GM20000 (cell line): Measurements from ENCODE around the gene GDF10.

ENCODE experiments used
- DNase-seq: peaks from one replicate; pipeline ENCODE4 v3.0.0; 2012; ENCODE audit warnings: low spot score
- TF ChIP-seq, protein P1 (sequence below): IDR thresholded peaks from 2 replicates; pipeline ENCODE4 v1.5.1; 2012; ENCODE audit warnings: mild to moderate bottlenecking, control low read depth; ENCODE audit errors: extremely low read depth, missing control alignments

The GDF10 gene

DNA sequence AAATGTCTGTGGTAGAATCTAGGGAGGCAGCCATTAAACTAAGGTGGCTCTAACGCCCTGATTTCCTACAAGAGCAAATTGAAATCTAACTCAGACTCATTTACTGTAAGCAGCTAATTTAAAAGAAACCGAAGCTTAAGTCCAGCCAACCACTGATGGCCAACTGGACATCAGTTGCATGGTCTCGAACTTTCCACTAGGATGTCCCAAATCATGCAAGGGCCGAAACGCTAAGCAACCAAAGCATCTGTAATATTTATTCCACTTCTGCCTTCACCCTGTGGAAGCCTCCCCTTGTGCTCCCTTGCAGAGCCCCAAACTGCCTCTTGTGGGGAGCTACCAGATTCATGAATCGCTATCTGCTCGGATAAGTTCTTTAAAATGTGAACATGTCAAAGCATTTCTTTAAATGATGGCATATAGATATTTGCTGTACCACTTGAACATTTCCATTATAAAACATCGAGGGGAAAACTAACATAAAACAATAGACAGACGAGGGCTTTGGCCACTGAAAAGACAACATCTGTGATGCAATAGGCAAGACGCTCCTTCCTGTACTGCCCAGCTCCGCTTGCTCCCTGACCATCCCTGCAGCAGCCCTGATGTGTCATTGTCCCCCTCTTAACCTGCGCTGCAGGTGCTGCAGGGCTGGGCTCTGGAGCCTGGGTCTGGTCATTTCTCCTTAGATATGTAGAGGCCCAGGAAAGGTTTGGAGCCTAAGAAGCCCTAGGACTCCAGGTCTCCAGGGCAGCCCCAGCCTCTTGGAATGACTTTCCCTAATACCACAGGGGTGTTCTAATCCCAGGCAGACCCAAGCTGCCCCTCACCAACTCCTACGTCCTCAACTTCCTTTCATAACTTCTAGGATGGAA lies 45.2 kb downstream of the GDF10 start:
- TF ChIP-seq, protein P1, sequence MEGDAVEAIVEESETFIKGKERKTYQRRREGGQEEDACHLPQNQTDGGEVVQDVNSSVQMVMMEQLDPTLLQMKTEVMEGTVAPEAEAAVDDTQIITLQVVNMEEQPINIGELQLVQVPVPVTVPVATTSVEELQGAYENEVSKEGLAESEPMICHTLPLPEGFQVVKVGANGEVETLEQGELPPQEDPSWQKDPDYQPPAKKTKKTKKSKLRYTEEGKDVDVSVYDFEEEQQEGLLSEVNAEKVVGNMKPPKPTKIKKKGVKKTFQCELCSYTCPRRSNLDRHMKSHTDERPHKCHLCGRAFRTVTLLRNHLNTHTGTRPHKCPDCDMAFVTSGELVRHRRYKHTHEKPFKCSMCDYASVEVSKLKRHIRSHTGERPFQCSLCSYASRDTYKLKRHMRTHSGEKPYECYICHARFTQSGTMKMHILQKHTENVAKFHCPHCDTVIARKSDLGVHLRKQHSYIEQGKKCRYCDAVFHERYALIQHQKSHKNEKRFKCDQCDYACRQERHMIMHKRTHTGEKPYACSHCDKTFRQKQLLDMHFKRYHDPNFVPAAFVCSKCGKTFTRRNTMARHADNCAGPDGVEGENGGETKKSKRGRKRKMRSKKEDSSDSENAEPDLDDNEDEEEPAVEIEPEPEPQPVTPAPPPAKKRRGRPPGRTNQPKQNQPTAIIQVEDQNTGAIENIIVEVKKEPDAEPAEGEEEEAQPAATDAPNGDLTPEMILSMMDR = no peak

DNA sequence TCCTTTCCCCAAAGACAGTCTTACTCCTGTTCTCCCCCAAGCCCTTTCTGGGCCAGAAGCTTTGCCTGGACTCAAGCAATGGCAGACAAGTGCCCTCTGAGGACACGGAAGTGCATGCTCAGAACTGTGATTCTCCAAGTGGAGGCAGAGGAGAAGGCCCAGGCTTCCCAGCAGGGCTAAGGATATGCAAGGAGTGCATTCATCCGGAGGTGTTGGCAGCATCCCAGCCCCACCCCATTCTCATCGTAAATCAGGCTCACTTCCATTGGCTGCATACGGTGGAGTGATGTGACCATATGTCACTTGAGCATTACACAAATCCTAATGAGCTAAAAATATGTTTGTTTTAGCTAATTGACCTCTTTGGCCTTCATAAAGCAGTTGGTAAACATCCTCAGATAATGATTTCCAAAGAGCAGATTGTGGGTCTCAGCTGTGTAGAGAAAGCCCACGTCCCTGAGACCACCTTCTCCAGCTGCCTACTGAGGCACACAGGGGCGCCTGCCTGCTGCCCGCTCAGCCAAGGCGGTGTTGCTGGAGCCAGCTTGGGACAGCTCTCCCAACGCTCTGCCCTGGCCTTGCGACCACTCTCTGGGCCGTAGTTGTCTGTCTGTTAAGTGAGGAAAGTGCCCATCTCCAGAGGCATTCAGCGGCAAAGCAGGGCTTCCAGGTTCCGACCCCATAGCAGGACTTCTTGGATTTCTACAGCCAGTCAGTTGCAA lies 46.7 kb downstream of the GDF10 start:
- DNase-seq = no peak
- TF ChIP-seq, protein P1 = no peak

More for the DNA sequence above, 45.2 kb downstream of the GDF10 start:
- no peak for DNase-seq

DNA sequence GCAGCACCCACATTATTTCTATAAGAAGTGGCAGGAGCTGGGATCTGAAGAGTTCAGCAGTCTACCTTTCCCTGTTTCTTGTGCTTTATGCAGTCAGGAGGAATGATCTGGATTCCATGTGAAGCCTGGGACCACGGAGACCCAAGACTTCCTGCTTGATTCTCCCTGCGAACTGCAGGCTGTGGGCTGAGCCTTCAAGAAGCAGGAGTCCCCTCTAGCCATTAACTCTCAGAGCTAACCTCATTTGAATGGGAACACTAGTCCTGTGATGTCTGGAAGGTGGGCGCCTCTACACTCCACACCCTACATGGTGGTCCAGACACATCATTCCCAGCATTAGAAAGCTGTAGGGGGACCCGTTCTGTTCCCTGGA lies 47.3 kb downstream of the GDF10 start:
- DNase-seq = no peak
- TF ChIP-seq, protein P1 = no peak

DNA sequence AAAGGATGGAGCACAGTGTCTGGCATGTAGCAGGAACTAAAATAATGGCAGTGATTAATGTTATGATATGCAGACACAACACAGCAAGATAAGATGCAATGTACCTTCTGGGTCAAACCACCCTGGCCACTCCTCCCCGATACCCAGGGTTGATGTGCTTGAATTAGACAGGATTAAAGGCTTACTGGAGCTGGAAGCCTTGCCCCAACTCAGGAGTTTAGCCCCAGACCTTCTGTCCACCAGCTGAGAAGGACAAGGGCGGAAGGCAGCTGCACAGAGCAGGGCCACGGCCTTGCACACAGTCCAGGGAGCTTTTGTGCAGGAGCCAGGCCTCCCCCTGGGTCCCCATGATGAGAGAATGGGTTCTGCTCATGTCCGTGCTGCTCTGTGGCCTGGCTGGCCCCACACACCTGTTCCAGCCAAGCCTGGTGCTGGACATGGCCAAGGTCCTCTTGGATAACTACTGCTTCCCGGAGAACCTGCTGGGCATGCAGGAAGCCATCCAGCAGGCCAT lies 48.2 kb downstream of the GDF10 start, which contains the start of gene RBP3:
TSS of gene RBP3 (plus strand) at position 226 of the 514 bp plus-strand sequence. CDS start at position 348, 122 bp downstream.
- DNase-seq = no peak
- TF ChIP-seq, protein P1 = no peak

DNA sequence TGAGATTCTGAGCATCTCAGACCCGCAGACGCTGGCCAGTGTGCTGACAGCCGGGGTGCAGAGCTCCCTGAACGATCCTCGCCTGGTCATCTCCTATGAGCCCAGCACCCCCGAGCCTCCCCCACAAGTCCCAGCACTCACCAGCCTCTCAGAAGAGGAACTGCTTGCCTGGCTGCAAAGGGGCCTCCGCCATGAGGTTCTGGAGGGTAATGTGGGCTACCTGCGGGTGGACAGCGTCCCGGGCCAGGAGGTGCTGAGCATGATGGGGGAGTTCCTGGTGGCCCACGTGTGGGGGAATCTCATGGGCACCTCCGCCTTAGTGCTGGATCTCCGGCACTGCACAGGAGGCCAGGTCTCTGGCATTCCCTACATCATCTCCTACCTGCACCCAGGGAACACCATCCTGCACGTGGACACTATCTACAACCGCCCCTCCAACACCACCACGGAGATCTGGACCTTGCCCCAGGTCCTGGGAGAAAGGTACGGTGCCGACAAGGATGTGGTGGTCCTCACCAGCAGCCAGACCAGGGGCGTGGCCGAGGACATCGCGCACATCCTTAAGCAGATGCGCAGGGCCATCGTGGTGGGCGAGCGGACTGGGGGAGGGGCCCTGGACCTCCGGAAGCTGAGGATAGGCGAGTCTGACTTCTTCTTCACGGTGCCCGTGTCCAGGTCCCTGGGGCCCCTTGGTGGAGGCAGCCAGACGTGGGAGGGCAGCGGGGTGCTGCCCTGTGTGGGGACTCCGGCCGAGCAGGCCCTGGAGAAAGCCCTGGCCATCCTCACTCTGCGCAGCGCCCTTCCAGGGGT lies 48.9 kb downstream of the GDF10 start:
- DNase-seq = no peak
- TF ChIP-seq, protein P1 = no peak

DNA sequence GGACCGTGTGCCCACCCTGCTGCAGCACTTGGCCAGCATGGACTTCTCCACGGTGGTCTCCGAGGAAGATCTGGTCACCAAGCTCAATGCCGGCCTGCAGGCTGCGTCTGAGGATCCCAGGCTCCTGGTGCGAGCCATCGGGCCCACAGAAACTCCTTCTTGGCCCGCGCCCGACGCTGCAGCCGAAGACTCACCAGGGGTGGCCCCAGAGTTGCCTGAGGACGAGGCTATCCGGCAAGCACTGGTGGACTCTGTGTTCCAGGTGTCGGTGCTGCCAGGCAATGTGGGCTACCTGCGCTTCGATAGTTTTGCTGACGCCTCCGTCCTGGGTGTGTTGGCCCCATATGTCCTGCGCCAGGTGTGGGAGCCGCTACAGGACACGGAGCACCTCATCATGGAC lies 49.5 kb downstream of the GDF10 start:
- no peak for DNase-seq
- TF ChIP-seq, protein P1 = no peak
